Endometrium (tissue), 2 donors: ENCODE data around the gene IL17B.
"Not testable (repeated sequence)": the region's sequence is repeated elsewhere in the genome, so short reads cannot be mapped to it uniquely, and the experiment has no call there.

Source experiments
- FAIRE-seq: peaks from 2 replicates; lab custom pipeline; 2012; peaks lifted over from hg19 to GRCh38; lab: Jason Lieb, UNC
- donor health status: control.
- donor health status: control.

IL17B gene

GRCh38 chr5:149400304-149400703, 21.2 kb upstream of the IL17B start:
- FAIRE-seq: no peak

DNA sequence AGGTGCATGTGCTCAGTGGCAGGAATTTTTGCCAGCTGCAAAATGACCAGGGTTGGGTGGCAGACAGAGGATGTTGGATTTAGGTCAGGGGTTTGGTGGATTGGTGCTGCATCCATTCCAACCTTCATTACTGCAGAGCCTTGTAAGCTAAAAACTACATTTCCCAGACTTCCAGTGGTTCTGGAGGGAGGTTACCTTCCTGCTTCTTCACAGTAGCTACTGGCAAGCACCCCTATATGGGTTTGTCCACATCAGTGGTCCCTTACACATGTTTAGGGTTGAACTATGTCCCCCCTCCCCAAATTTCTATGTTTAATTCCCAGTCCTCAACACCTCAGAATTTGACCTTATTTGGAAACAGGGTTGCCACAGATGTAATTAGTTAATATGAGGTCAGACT, 20.7 kb upstream of the IL17B start:
- no peak for FAIRE-seq

DNA sequence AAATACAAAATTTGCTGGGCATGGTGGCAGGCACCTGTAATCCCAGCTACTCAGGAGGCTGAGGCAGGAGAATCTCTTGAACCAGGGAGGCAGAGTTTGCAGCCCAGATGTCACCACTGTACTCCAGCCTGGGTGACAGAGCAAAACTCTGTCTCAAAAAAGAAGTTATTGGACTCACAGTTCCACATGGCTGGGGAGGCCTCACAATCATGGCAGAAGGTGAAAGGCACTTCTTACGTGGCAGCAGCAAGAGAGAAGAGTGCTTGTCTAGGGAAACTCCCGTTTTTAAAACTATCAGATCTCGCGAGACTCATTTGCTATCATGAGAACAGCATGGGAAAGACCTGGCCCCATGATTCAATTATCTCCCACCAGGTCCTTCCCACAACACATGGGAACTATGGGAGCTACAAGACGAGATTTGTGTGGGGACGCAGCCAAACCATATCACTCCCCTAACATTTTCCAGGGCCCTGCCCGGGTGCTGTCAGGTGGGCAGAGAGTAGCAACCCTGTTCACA, 19.7 kb upstream of the IL17B start:
- FAIRE-seq: not testable (repeated sequence)

DNA sequence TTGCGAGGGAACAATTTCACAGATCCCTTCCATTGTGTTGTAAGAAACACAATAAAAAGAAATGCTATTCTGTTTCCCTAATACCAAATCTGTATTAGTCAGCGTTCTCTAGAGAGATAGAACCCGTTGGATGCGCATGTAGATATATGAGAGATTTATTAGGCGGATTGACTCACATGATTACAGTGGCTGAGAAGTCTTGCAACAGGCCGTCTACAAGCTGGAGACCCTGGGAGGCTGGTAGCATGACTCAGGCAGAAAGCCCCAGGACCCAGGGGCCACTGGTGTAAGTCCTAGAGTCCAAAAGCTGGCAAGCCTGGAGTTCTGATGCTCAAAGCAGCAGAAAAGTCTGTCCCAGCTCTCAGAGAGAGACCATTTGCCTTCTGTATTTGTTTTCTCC, 18.4 kb upstream of the IL17B start:
- no peak for FAIRE-seq

- FAIRE-seq: not testable (repeated sequence)
These were observed 15.9 kb upstream of the IL17B start for GRCh38 chr5:149394996-149395395.

GRCh38 chr5:149392718-149393117, 13.6 kb upstream of the IL17B start:
- no peak for FAIRE-seq

- FAIRE-seq: no peak
These were observed 12.4 kb upstream of the IL17B start for GRCh38 chr5:149391524-149391923.

DNA sequence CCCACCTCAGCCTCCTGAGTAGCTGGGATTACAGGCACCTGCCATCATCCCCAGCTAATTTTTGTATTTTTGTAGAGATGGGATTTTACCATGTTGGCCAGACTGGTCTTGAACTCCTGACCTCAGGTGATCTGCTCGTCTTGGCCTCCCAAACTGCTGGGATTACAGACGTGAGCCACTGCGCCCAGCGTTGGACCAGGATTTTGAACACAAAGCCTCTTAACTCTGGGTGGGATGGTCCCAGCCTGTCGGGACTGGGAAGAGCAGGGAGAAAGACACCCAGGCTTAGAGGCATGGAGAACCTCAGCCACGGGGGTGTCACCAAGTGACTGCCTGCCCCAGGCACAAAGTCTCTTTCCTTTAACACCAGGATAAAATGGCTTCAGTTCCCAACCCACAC, 12.0 kb upstream of the IL17B start:
- not testable (repeated sequence) for FAIRE-seq

DNA sequence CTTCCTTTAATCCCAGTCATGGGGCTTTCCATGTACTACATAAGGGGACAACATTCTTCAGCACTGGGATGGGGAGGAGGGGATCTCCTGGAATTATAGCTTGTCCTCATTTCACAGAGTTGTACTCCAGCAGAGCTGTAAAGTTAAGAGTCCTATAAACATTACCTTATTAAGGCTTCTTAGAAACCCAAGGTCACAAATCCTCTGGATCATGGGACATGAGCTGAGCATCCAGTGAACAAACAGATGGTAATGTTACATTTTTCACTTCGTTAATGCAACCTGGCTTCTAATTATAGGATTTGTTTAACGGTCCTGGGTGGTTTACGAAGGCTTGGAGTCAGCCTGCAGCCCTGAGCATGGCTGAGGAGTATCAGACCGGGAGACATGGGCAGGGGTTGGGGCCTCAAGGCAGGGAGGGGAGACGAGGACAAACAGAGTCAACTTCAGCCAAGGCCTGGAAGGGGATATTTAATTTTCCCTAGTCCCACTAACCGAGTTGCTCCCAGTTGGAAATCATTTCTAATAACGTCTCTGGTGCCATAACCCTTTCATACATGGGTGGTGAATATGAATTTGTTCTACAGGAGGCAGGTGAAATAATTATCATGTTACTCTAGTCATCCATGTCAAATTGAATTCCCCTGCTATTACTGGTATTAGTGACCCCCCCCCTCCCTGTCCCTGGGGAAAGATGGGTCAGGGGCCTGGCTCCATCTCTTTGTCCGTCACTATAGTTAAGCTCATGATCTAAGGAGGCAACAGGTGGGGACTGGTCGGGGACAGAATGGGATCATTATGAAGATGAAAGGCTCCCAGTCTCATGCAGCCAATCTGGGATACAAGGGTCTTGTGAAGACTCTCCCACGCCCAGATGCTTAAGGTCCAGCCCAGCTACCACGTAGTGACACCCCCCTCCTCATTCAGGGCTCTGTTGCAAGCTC, 10.7 kb upstream of the IL17B start:
- FAIRE-seq: no peak

GRCh38 chr5:149388498-149389190, 9.6 kb upstream of the IL17B start:
- FAIRE-seq: no peak

DNA sequence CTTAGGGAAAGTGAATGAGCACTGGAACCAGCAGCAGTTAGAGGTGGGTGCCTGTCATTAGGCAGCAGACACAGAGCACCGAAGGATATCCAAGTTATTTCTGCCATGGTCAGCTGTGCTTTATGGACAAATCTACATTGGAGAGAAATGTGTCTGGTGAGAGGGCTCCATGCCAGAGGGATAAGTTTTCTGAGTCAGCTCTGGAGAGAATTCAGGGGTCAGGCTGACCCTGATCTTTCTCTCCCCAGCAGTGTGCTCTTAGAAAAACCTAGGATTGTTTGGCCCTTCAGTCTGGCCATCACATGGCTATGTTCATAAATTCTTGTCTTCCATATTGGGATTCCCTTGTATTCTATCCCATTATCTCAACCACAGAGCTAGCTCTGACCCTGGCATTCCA, 8.9 kb upstream of the IL17B start:
- peak; percentile 96 for FAIRE-seq

DNA sequence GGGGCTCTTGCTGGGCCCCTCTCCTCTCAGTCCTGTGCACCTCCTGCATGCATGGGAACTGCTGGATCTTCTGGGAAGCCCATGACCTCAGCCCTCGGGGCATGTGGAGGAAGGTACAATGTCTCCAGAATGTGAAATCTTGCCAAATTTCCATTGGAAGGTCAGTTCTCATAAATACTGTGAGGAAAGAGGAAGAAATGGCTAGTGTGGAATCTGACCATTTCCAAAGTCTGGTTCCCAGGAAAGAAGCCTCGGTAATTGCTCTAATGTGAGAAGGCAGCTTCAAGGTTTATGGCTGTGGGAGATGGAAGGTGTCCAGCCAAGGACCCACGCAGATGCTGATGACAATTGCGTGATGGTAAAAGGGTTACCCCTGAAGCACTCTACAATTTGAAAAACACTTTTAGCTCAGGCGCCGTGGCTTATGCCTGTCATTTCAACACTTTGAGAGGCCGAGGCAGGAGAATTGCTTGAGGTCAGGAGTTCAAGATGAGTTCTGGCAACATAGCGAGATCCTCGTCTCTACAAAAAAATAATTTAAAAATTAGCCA, 8.1 kb upstream of the IL17B start:
- FAIRE-seq: no peak

DNA sequence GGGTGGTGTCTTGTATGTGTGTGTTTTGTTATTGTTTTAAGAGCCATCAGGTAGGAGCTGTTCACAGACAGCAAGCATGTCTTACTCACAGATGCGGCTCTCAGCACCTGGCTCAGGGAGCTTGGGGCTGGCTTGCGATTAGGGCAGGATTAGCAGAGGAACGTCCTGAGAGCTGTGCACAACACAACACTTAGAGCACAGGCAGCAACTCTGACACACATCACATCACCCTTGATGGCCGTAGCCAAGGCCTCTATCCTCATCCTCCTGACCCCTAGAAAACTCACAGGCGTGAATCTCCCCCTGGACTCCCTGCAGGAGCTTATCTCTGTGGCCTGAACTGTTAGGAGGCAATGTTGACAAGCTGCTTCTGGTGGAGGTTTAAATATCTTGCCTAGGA, 7.1 kb upstream of the IL17B start:
- FAIRE-seq: no peak

DNA sequence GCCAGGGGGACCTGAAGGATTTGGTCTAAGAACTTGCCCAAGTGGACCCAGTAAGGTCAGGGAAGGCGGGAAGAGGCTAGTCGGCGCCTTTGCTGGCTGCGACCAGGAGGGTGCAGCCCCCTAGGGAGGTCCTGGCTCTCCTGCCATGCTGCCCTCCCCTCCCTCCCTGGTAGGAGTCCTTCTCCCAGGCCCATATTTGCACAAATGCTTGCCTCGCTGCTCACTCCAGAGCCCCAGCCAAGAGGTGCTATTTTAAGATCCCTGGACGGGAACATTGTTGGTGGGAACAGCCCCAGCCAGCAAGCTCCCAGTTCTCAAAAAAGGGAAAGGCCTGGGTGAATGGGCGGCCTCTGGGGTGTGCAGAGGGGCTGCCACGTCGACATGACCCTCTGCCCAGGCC, 4.3 kb upstream of the IL17B start:
- FAIRE-seq: no peak

DNA sequence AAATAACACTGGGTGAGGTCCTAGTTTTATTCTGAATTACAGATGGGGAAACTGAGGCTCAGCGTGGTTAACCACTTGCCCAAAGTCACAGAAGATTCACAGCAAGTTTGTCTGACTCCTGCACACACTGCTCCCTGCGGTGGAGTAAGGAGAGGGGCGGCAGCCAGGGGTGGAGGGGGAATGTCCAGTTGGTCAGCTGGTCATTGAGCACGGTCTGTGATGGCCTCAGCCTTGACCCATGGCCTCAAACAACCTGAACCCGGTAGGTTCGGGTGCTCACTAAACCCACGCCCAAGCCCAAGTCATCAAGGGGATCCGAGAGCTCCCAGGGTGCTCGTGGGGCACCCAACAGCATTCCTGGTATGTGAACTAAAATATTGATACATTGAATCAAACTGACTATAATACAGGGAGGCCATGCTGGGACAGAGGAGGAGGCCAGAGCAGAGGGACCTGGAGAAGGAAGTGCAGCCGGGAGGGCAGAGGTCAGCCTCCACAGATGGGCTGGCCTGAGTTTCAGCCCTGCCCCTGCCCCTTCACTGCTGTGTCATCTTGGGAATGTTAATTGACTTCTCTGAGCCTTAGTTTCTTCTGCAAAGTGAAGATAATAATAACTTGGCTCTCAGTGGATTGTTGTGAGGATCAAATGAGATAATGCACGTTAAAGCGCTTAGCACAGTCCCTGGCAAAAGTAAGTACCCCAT, 3.6 kb upstream of the IL17B start:
- no peak for FAIRE-seq

GRCh38 chr5:149381986-149382338, 2.9 kb upstream of the IL17B start:
- no peak for FAIRE-seq

DNA sequence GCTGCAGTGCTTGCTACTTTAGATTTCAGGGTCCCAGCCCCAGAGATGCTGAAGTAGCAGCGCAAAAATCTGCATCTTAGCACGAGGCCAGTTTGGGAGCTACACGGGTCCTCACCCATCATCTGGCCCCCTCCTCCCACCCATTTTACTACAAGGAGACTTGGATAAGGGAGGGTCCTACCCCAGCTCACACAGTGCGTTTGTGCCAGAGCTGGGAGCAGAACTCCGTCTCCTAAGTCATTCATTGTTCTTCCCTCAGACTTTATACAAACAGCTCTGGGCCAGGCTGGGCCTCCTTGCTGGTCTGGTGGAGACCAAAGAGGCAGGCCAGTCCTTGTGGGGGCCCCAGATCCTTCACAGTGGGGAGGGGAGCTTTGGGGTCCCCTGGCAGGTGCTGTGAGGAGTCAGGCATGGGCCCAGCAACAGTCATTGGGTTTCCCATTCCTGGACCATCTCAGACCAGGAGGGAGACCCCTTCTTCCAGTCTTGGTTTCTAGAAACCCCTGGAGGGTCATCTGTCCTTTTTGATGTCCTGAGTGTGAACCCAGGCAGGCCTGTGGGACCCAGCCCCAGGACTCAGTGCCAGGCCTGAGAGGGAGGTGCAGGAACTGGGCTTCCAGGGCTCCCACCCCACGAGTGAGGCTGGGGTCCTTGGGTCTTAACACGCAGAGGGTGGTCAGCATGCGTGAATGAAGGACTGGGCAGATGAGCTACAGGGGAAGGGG, 2.3 kb upstream of the IL17B start:
- no peak for FAIRE-seq

- FAIRE-seq: no peak
These were observed 1.5 kb upstream of the IL17B start for GRCh38 chr5:149380466-149381121.

DNA sequence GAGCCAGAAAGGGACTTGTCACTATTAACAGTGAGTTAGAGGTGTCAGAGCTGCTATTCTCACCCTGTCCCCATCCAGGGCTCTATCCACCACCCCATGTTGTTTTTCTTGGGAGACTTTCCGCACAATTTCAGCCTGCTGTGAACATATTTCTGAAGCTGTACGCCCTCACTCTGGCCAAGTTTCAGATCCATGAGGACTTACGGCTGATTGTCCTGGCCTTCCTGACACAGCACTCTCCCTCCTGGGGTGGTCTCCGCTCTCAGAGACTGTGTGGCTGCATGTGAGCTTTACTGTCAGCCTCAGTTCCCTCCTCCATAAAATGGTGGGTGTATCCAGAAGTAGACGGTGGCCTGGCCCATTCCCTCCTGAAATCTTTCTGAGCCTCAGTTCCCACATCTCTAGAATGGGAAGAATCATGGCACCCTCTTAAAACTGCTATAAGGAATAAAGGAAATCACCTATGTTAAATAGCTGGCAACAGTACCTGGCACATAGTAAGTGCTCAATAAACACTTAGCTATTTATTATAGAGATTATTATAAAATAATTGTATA, 804 bp upstream of the IL17B start:
- no peak for FAIRE-seq

- no peak for FAIRE-seq
These were observed 761 bp downstream of the IL17B start for GRCh38 chr5:149378241-149378820.
